IMR-90 (cell line): ENCODE measurements around the gene SH2D4B. TPM values are rescaled to one million over a fixed set of nuclear protein-coding genes. Genes with fewer than 3 reads are reported as not detected.

Source experiments
- ATAC-seq: fragments of 200-7000 bp; cut with Tn5 transposase; 2 replicates; pipeline ENCODE4 v1.9.1; 2020; ENCODE audit warnings: low read depth, mild to moderate bottlenecking, moderate library complexity
- BruUV-seq: library from RNA; stranded (reverse); fragments of 400-500 nt; replicated peaks from 2 replicates; lab custom pipeline; 2021; lab: Mats Ljungman, UMichigan
- CTCF ChIA-PET: fragments of 300-600 bp; formaldehyde crosslinking; extraction: SDS; loops from one replicate; lab custom pipeline; 2021; ENCODE audit warnings: antibody characterized with exemption; lab: Yijun Ruan, JAX
- POLR2A ChIA-PET: fragments of 300-600 bp; sonication (Branson Sonifier 250); formaldehyde crosslinking; loops from one replicate; lab custom pipeline; 2022; ENCODE audit warnings: antibody characterized with exemption; ENCODE audit not compliant: unreplicated experiment; lab: Charles Lee
- DNase-seq: peaks from one replicate; pipeline ENCODE4 v3.0.0; 2013
- H2AFZ ChIP-seq: replicated peaks from 2 replicates; pipeline ENCODE3; 2013; ENCODE audit warnings: low read length, mild to moderate bottlenecking; ENCODE audit not compliant: poor library complexity
- H2AK5ac ChIP-seq: 2 replicates; pipeline ENCODE4 v1.6.1; 2013; ENCODE audit warnings: low read depth, low read length, inconsistent platforms
- H2AK9ac ChIP-seq: replicated peaks from 2 replicates; pipeline ENCODE3; 2013; ENCODE audit warnings: mild to moderate bottlenecking, low read depth, low read length, moderate library complexity; ENCODE audit not compliant: poor library complexity
- H2BK120ac ChIP-seq: 2 replicates; pipeline ENCODE4 v1.6.1; 2013; ENCODE audit warnings: low read depth, low read length, inconsistent platforms
- H2BK15ac ChIP-seq: 3 replicates; pipeline ENCODE4 v1.6.1; 2013; ENCODE audit warnings: low read depth, low read length, inconsistent platforms
- H2BK20ac ChIP-seq: 2 replicates; pipeline ENCODE4 v1.6.1; 2013; ENCODE audit warnings: low read depth, mild to moderate bottlenecking, inconsistent platforms, low read length, moderate library complexity
- H2BK5ac ChIP-seq: 2 replicates; pipeline ENCODE4 v1.6.1; 2013; ENCODE audit warnings: mild to moderate bottlenecking, low read depth, low read length, inconsistent platforms; ENCODE audit not compliant: poor library complexity, severe bottlenecking
- H3K14ac ChIP-seq: replicated peaks from 2 replicates; pipeline ENCODE4 v1.6.1; 2013; ENCODE audit warnings: low read depth, low read length, inconsistent platforms
- H3K18ac ChIP-seq: 2 replicates; pipeline ENCODE4 v1.6.1; 2013; ENCODE audit warnings: low read depth, low read length, control low read depth
- H3K23ac ChIP-seq: 2 replicates; pipeline ENCODE4 v1.6.1; 2013; ENCODE audit warnings: low read depth, low read length, inconsistent platforms
- H3K27ac ChIP-seq: 2 replicates; pipeline ENCODE4 v1.5.1; 2013; ENCODE audit warnings: mild to moderate bottlenecking, control low read depth, low read length; ENCODE audit not compliant: insufficient read depth
- H3K27me3 ChIP-seq: 2 replicates; pipeline ENCODE4 v1.6.1; 2013; ENCODE audit warnings: low read length; ENCODE audit not compliant: control insufficient read depth, insufficient read depth
- H3K36me3 ChIP-seq: 2 replicates; pipeline ENCODE4 v1.6.1; 2013; ENCODE audit warnings: low read length, mixed read lengths; ENCODE audit not compliant: control insufficient read depth, insufficient read depth
- H3K4ac ChIP-seq: 2 replicates; pipeline ENCODE4 v1.6.1; 2013; ENCODE audit warnings: low read depth, low read length, inconsistent platforms
- H3K4me1 ChIP-seq: 2 replicates; pipeline ENCODE4 v1.6.1; 2013; ENCODE audit warnings: low read length, mixed read lengths; ENCODE audit not compliant: control insufficient read depth, insufficient read depth
- H3K4me2 ChIP-seq: 2 replicates; pipeline ENCODE4 v1.6.1; 2013; ENCODE audit warnings: low read depth, mild to moderate bottlenecking, control low read depth, low read length, moderate library complexity
- H3K4me3 ChIP-seq: 2 replicates; pipeline ENCODE4 v1.5.1; 2013; ENCODE audit warnings: low read depth, mild to moderate bottlenecking, control low read depth, low read length, moderate library complexity; ENCODE audit not compliant: insufficient read depth
- H3K56ac ChIP-seq: 2 replicates; pipeline ENCODE4 v1.6.1; 2013; ENCODE audit warnings: low read length, inconsistent platforms; ENCODE audit not compliant: insufficient read depth; ENCODE audit errors: extremely low read depth
- H3K79me1 ChIP-seq, 2 experiments: 2 replicates each; pipeline ENCODE4 v1.6.1; 2013; ENCODE audit warnings: low read length in 2 of 2, inconsistent platforms in 1 of 2, low read depth in 1 of 2
- H3K9ac ChIP-seq: 2 replicates; pipeline ENCODE4 v1.6.1; 2013; ENCODE audit warnings: low read depth, low read length, control low read depth
- H3K9me1 ChIP-seq: 2 replicates; pipeline ENCODE4 v1.6.1; 2013; ENCODE audit warnings: low read length, inconsistent platforms; ENCODE audit not compliant: insufficient read depth
- H3K9me3 ChIP-seq: 2 replicates; pipeline ENCODE4 v1.6.1; 2013; ENCODE audit warnings: low read length; ENCODE audit not compliant: control insufficient read depth, insufficient read depth
- H4K20me1 ChIP-seq: 2 replicates; pipeline ENCODE4 v1.6.1; 2013; ENCODE audit warnings: low read length, inconsistent platforms; ENCODE audit not compliant: insufficient read depth
- H4K5ac ChIP-seq: 2 replicates; pipeline ENCODE4 v1.6.1; 2013; ENCODE audit warnings: mild to moderate bottlenecking, low read depth, low read length, control low read depth
- H4K8ac ChIP-seq, 2 experiments: 2 replicates each; pipeline ENCODE4 v1.6.1; 2013; ENCODE audit warnings: low read depth in 2 of 2, low read length in 2 of 2, control low read depth in 1 of 2, inconsistent platforms in 1 of 2
- H4K91ac ChIP-seq: 2 replicates; pipeline ENCODE4 v1.6.1; 2013; ENCODE audit warnings: low read depth, low read length, inconsistent platforms; ENCODE audit not compliant: insufficient read depth
- BHLHE40 ChIP-seq: fragments of 150-350 bp; IDR thresholded peaks from 2 replicates; pipeline ENCODE4 v1.6.1; 2016; ENCODE audit warnings: mild to moderate bottlenecking, low read depth, low read length
- CHD1 ChIP-seq: IDR thresholded peaks from 2 replicates; pipeline ENCODE4 v1.6.1; 2012; ENCODE audit warnings: low read depth, low read length, improper control_type of control experiment
- FOS ChIP-seq: fragments of 150-350 bp; IDR thresholded peaks from 2 replicates; pipeline ENCODE4 v1.6.1; 2016; ENCODE audit warnings: low read depth, low read length
- MXI1 ChIP-seq: IDR thresholded peaks from 2 replicates; pipeline ENCODE4 v1.6.1; 2012; ENCODE audit warnings: low read depth, mild to moderate bottlenecking, low read length, moderate library complexity, borderline replicate concordance
- NFE2L2 ChIP-seq: fragments of 150-350 bp; IDR thresholded peaks from 2 replicates; pipeline ENCODE4 v1.6.1; 2016; ENCODE audit warnings: low read depth, mild to moderate bottlenecking, low read length
- POLR2A ChIP-seq: IDR thresholded peaks from 2 replicates; pipeline ENCODE4 v1.6.1; 2012; ENCODE audit warnings: mild to moderate bottlenecking, low read depth, low read length
- RAD21 ChIP-seq: IDR thresholded peaks from 2 replicates; pipeline ENCODE4 v1.6.1; 2012; ENCODE audit warnings: low read length, improper control_type of control experiment
- RCOR1 ChIP-seq: IDR thresholded peaks from 2 replicates; pipeline ENCODE4 v1.6.1; 2012; ENCODE audit warnings: mild to moderate bottlenecking, low read length, improper control_type of control experiment; ENCODE audit not compliant: insufficient replicate concordance
- SMC3 ChIP-seq: fragments of 150-350 bp; IDR thresholded peaks from 2 replicates; pipeline ENCODE4 v1.6.1; 2016; ENCODE audit warnings: low read depth, mild to moderate bottlenecking, antibody characterized with exemption, low read length, moderate library complexity
- WGBS, 2 experiments: methylation state at CpG; one replicate each; pipeline versions ENCODE4 v1.1.5 to v1.1.7; 2013; ENCODE audit warnings: missing lambda C conversion rate in 2 of 2; ENCODE audit not compliant: insufficient read length in 1 of 2; ENCODE audit errors: extremely low coverage in 2 of 2; 5-methylcytosine and 5-hydroxymethylcytosine counted together
- dilution Hi-C: fragments of 300-500 bp; cut with HindIII; formaldehyde crosslinking; loops from one replicate; pipeline ENCODE4 v1.14.3; 2018; ENCODE audit warnings: low sequenced_read_pairs; ENCODE audit not compliant: unreplicated experiment
- in situ Hi-C: fragments of 300-500 bp; cut with MboI; formaldehyde crosslinking; loops from 3 replicates; pipeline ENCODE4 v1.14.3; 2019; ENCODE audit warnings: low sequenced_read_pairs, inconsistent platforms, mixed read lengths
- intact Hi-C: fragments of 100-400 bp; cut with micrococcal nuclease; formaldehyde crosslinking; loops from 2 replicates; pipeline ENCODE4 v1.10.0; 2022
- polyA plus RNA-seq, 3 experiments: library from polyadenylated mRNA; depleted of rRNA; stranded (reverse); fragments of >200 nt; gene quantifications; 2 replicates each; pipeline ENCODE4 v1.2.3, GENCODE V29; 2012; ENCODE audit warnings: low replicate concordance in 1 of 3
- total RNA-seq: library from RNA; depleted of rRNA; stranded (reverse); fragments of >200 nt; gene quantifications from 2 replicates; pipeline ENCODE4 v1.2.3, GENCODE V29; 2012
- TF ChIP-seq, protein P1 (sequence below): fragments of 150-350 bp; IDR thresholded peaks from 2 replicates; pipeline ENCODE4 v1.6.1; 2017; ENCODE audit warnings: mild to moderate bottlenecking, antibody characterized with exemption, low read length, low read depth
- TF ChIP-seq, protein P2 (sequence below): conservative IDR thresholded peaks from 2 replicates; pipeline ENCODE4 v1.5.1; 2012; ENCODE audit warnings: mild to moderate bottlenecking, low read depth, low read length, improper control_type of control experiment

SH2D4B gene
- total and polyA plus RNA-seq, 2 of the 4 experiments (the other 2 are of a cell fraction) = not detected

DNA sequence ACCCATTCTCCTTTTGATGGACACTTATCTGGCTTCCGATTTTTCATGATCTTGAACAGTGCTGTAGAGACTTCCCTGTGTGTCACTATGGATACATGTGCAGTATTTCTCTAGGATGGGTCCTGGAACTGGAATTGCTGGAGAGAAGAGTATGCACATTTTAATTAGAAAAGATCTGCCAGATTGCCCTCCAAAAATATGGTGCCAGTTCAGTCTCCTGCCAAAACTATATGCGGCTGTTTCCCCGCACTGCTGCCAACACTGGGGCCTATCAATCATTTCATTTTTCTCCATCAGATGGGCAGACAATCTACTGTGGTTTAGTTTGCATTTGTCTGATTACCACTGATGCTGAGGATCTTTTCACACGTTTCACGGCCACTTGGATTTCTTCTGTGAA lies 105.0 kb downstream of the SH2D4B start:
- H2BK5ac ChIP-seq = no peak overlapping the region
- no peak overlapping the region for H3K4me3 ChIP-seq
- POLR2A ChIA-PET = no interaction called here
- dilution Hi-C loops = no loop called here
- no peak overlapping the region for H2BK15ac ChIP-seq
- no peak overlapping the region for H4K8ac ChIP-seq
- no peak overlapping the region for H4K5ac ChIP-seq
- H2AK9ac ChIP-seq = no peak overlapping the region
- H3K27ac ChIP-seq = no peak overlapping the region
- no peaks in the 10 kb centered on the region for H3K27me3 ChIP-seq
- H3K23ac ChIP-seq = no peak overlapping the region
- no peak overlapping the region for H2AFZ ChIP-seq
- H3K9me1 ChIP-seq = no peaks in the 10 kb centered on the region
- H3K18ac ChIP-seq = no peak overlapping the region
- H3K4me2 ChIP-seq = no peak overlapping the region
- DNase-seq (no peak), ATAC-seq (no peak)
- H3K14ac ChIP-seq = no peak overlapping the region
- no peaks in the 10 kb centered on the region for H3K4me1 ChIP-seq
- H3K79me1 ChIP-seq = no peaks in the 10 kb centered on the region
- no CpG with 5 or more reads among the region's 5 CpGs for WGBS, 2 experiments
- H4K20me1 ChIP-seq = no peaks in the 10 kb centered on the region
- CTCF ChIA-PET = interaction anchor here (1.2 kb wide), 1 partner anchor 20 kb away, joined by 4 read pairs; no protein-coding TSS in a partner anchor
- no peaks in the 10 kb centered on the region for H3K36me3 ChIP-seq
- H2BK120ac ChIP-seq = no peak overlapping the region
- H3K56ac ChIP-seq = no peak overlapping the region
- no TSS peak for BruUV-seq
- no peak overlapping the region for H2AK5ac ChIP-seq
- in situ Hi-C loops = no loop called here
- no peak overlapping the region for H3K9ac ChIP-seq
- no peak overlapping the region for H2BK20ac ChIP-seq
- intact Hi-C loops = no loop called here
- no peak overlapping the region for H4K91ac ChIP-seq
- H3K9me3 ChIP-seq = no peaks in the 10 kb centered on the region
- TF ChIP-seq RCOR1 = no peak
- TF ChIP-seq SMC3 = no peak
- TF ChIP-seq CHD1 = no peak
- TF ChIP-seq RAD21 = no peak
- TF ChIP-seq, protein P1, sequence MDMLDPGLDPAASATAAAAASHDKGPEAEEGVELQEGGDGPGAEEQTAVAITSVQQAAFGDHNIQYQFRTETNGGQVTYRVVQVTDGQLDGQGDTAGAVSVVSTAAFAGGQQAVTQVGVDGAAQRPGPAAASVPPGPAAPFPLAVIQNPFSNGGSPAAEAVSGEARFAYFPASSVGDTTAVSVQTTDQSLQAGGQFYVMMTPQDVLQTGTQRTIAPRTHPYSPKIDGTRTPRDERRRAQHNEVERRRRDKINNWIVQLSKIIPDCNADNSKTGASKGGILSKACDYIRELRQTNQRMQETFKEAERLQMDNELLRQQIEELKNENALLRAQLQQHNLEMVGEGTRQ = no peak
- TF ChIP-seq POLR2A = no peak
- TF ChIP-seq MXI1 = no peak
- TF ChIP-seq, protein P2, sequence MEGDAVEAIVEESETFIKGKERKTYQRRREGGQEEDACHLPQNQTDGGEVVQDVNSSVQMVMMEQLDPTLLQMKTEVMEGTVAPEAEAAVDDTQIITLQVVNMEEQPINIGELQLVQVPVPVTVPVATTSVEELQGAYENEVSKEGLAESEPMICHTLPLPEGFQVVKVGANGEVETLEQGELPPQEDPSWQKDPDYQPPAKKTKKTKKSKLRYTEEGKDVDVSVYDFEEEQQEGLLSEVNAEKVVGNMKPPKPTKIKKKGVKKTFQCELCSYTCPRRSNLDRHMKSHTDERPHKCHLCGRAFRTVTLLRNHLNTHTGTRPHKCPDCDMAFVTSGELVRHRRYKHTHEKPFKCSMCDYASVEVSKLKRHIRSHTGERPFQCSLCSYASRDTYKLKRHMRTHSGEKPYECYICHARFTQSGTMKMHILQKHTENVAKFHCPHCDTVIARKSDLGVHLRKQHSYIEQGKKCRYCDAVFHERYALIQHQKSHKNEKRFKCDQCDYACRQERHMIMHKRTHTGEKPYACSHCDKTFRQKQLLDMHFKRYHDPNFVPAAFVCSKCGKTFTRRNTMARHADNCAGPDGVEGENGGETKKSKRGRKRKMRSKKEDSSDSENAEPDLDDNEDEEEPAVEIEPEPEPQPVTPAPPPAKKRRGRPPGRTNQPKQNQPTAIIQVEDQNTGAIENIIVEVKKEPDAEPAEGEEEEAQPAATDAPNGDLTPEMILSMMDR = no peak
- TF ChIP-seq BHLHE40 = no peak
- TF ChIP-seq NFE2L2 = no peak
- TF ChIP-seq FOS = no peak
- no peak overlapping the region for H3K4ac ChIP-seq
